Activated CD4-positive, alpha-beta T cell treated with anti-CD3 and anti-CD28 coated beads for 36 hours (primary cell): ENCODE data around the gene DNAL1. TPM values are rescaled to one million over a fixed set of nuclear protein-coding genes. Genes with fewer than 3 reads are reported as not detected.
"Not testable (repeated sequence)": the region's sequence is repeated elsewhere in the genome, so short reads cannot be mapped to it uniquely, and the experiment has no call there.

Source experiments
- ATAC-seq: fragments of 200-7000 bp; cut with Tn5 transposase; one replicate; pipeline ENCODE4 v1.10.0; 2021; ENCODE audit warnings: mild to moderate bottlenecking, moderate library complexity
- CTCF ChIA-PET: fragments of 350-600 bp; sonication (Branson Sonifier 250); formaldehyde crosslinking; loops from one replicate; lab custom pipeline; 2021; ENCODE audit warnings: antibody characterized with exemption; lab: Charles Lee
- POLR2A ChIA-PET: fragments of 350-600 bp; sonication (Branson Sonifier 250); formaldehyde crosslinking; loops from one replicate; lab custom pipeline; 2021; ENCODE audit warnings: antibody characterized with exemption, inconsistent platforms; lab: Charles Lee
- DNase-seq: peaks from one replicate; pipeline ENCODE4 v3.0.0-alpha.2; 2020
- H3K27ac Mint-ChIP-seq: one replicate; pipeline ENCODE4 v1.8.0; 2021; ENCODE audit warnings: mixed read lengths
- H3K27me3 Mint-ChIP-seq: one replicate; pipeline ENCODE4 v1.8.0; 2021; ENCODE audit warnings: mixed read lengths
- H3K36me3 Mint-ChIP-seq: one replicate; pipeline ENCODE4 v1.8.0; 2021; ENCODE audit warnings: low read depth, mixed read lengths
- H3K4me1 Mint-ChIP-seq: one replicate; pipeline ENCODE4 v1.8.0; 2021; ENCODE audit warnings: mixed read lengths
- H3K4me3 Mint-ChIP-seq: one replicate; pipeline ENCODE4 v1.8.0; 2021; ENCODE audit warnings: mild to moderate bottlenecking, moderate library complexity, mixed read lengths
- H3K9me3 Mint-ChIP-seq: one replicate; pipeline ENCODE4 v1.8.0; 2021; ENCODE audit warnings: low read depth, mixed read lengths
- intact Hi-C, 2 experiments: fragments of 100-400 bp; cut with DNase I in 1 of 2; cut with micrococcal nuclease in 1 of 2; formaldehyde crosslinking; loops; one replicate each; pipeline versions ENCODE4 v1.14.2 to v1.15.1; 2022 to 2024; cut with DNase I, micrococcal nuclease
- total RNA-seq, 2 experiments: library from RNA; stranded (reverse); gene quantifications; one replicate each; pipeline ENCODE4 v1.2.3, GENCODE V29; 2021

The DNAL1 gene
- total RNA-seq, 2 experiments from 2014 or later: 3.7 to 6.8 TPM

- Mint-ChIP-seq H3K4me3 (no peak overlapping the region), H3K4me1 (no peaks in the 10 kb centered on the region), H3K27me3 (no peaks in the 10 kb centered on the region), H3K9me3 (no peaks in the 10 kb centered on the region), H3K36me3 (no peaks in the 10 kb centered on the region), H3K27ac (no peak overlapping the region)
- ChIA-PET POLR2A (no interaction called here), CTCF (interaction anchor here (0.6 kb wide), 1 partner anchor 148 kb away, joined by 3 read pairs; no protein-coding TSS in a partner anchor)
- ATAC-seq (no peak), DNase-seq (no peak)
- intact Hi-C loops: no loop called here
These were observed 25.3 kb upstream of the DNAL1 start for GRCh38 chr14:73619524-73619923.

DNA sequence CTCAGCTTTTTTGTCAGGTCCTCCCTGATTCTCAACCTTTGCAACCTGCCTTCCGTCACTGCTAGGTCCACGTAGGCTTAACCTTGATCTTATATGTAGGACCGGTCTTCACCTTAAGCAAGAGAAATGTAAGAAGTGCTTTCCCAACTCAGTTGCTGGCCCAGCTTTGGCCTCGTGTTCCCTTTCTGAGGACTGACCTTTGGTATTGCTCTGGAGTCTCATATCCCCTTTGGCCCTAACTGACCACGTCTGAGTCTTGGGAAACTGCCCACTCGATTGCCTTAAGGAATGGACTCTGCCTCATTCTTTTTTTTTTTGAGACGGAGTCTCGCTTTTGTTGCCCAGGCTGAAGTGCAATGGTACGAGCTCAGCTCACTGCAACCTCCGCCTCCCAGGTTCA, 24.5 kb upstream of the DNAL1 start:
- no peaks in the 10 kb centered on the region for H3K27me3 Mint-ChIP-seq
- no peak for DNase-seq
- no peak overlapping the region for H3K4me3 Mint-ChIP-seq
- ATAC-seq: no peak
- intact Hi-C loops: no loop called here
- ChIA-PET CTCF (no interaction called here), POLR2A (interaction anchor here (0.5 kb wide), 1 partner anchor 473 kb away, joined by 3 read pairs; no protein-coding TSS in a partner anchor)
- H3K36me3 Mint-ChIP-seq: no peaks in the 10 kb centered on the region
- H3K27ac Mint-ChIP-seq: no peak overlapping the region
- H3K4me1 Mint-ChIP-seq: no peaks in the 10 kb centered on the region
- H3K9me3 Mint-ChIP-seq: no peaks in the 10 kb centered on the region

- DNase-seq (no peak), ATAC-seq (no peak)
- POLR2A ChIA-PET: no interaction called here
- no peaks in the 10 kb centered on the region for H3K27me3 Mint-ChIP-seq
- H3K4me1 Mint-ChIP-seq: peaks cover 5% of the 10 kb centered on the region
- H3K36me3 Mint-ChIP-seq: no peaks in the 10 kb centered on the region
- H3K9me3 Mint-ChIP-seq: no peaks in the 10 kb centered on the region
- H3K27ac Mint-ChIP-seq: no peak overlapping the region
- H3K4me3 Mint-ChIP-seq: no peak overlapping the region
- intact Hi-C loops: no loop called here
- CTCF ChIA-PET: no interaction called here
These were observed 21.2 kb upstream of the DNAL1 start for GRCh38 chr14:73623504-73624054.

- ChIA-PET CTCF (interaction anchor here (1.1 to 1.3 kb wide), 3 partner anchors 20 to 118 kb away, joined by 3 to 6 read pairs (median 4); no protein-coding TSS in a partner anchor), POLR2A (interaction anchor here (0.6 kb wide), 1 partner anchor 600 kb away, joined by 3 read pairs; no protein-coding TSS in a partner anchor)
- no peaks in the 10 kb centered on the region for H3K9me3 Mint-ChIP-seq
- intact Hi-C loops: no loop called here
- ATAC-seq: no peak
- H3K27ac Mint-ChIP-seq: no peak overlapping the region
- peaks cover 5% of the 10 kb centered on the region for H3K4me1 Mint-ChIP-seq
- H3K27me3 Mint-ChIP-seq: peaks cover 5% of the 10 kb centered on the region
- H3K4me3 Mint-ChIP-seq: no peak overlapping the region
- no peaks in the 10 kb centered on the region for H3K36me3 Mint-ChIP-seq
- DNase-seq: no peak
These were observed 19.1 kb upstream of the DNAL1 start for GRCh38 chr14:73625706-73626105.

DNA sequence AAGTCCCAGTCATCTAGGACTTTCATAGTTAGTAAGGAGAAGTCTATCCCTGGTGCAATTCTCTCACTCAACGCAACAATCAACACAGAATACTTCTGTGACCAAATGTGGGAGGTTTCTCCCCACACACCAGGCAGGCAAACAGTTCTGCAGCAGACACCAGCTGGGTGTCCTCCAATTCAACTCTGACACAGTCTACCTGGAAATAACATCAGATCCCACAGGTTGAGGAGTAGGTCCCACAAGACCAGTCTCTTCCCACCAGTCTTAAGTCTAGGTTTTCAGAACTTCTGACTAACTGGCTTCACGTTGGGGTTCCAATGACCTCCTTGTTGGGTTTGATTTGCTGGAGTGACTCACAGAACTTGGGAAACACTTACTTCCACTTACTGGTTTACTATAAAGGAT, 17.6 kb upstream of the DNAL1 start:
- DNase-seq (peak; percentile 38), ATAC-seq (peak; percentile 90)
- POLR2A ChIA-PET: interaction anchor here (0.6 kb wide), 2 partner anchors 10 to 37 kb away, joined by 3 to 4 read pairs; no protein-coding TSS in a partner anchor
- peaks cover 5% of the 10 kb centered on the region for H3K27me3 Mint-ChIP-seq
- peaks cover 5% of the 10 kb centered on the region for H3K4me1 Mint-ChIP-seq
- no peak overlapping the region for H3K4me3 Mint-ChIP-seq
- H3K36me3 Mint-ChIP-seq: no peaks in the 10 kb centered on the region
- no peaks in the 10 kb centered on the region for H3K9me3 Mint-ChIP-seq
- CTCF ChIA-PET: interaction anchor here (0.6 to 1.1 kb wide), 6 partner anchors 23 to 165 kb away, joined by 3 to 4 read pairs (median 3); no protein-coding TSS in a partner anchor
- no peak overlapping the region for H3K27ac Mint-ChIP-seq
- intact Hi-C loops: no loop called here

- DNase-seq (no peak), ATAC-seq (no peak)
- Mint-ChIP-seq H3K9me3 (no peaks in the 10 kb centered on the region), H3K4me3 (no peak overlapping the region), H3K27ac (no peak overlapping the region), H3K27me3 (peaks cover 11% of the 10 kb centered on the region), H3K36me3 (no peaks in the 10 kb centered on the region), H3K4me1 (peaks cover 10% of the 10 kb centered on the region)
- POLR2A ChIA-PET: no interaction called here
- CTCF ChIA-PET: interaction anchor here (0.9 to 1.1 kb wide), 2 partner anchors 119 to 120 kb away, joined by 3 to 5 read pairs; no protein-coding TSS in a partner anchor
- intact Hi-C loops: loop anchor here (5.0 to 10.0 kb wide), 4 partner anchors 63 to 458 kb away; partner anchors contain the start of gene ACOT2 (in 1 of the 2)
These were observed 14.6 kb upstream of the DNAL1 start for GRCh38 chr14:73630009-73630780.

- H3K4me3 Mint-ChIP-seq: peak overlapping the region; percentile 49
- ATAC-seq: peak; percentile 82
- H3K36me3 Mint-ChIP-seq: no peaks in the 10 kb centered on the region
- DNase-seq: peak; percentile 74
- POLR2A ChIA-PET: interaction anchor here (0.5 kb wide), 1 partner anchor 389 kb away, joined by 3 read pairs; no protein-coding TSS in a partner anchor
- H3K4me1 Mint-ChIP-seq: peaks cover 5% of the 10 kb centered on the region
- intact Hi-C loops: loop anchor here (1.0 to 10.0 kb wide), 7 partner anchors 41 to 461 kb away; partner anchors contain the start of gene ACOT2 (in 1 of the 2)
- no peaks in the 10 kb centered on the region for H3K9me3 Mint-ChIP-seq
- H3K27me3 Mint-ChIP-seq: peaks cover 12% of the 10 kb centered on the region
- CTCF ChIA-PET: interaction anchor here (0.6 to 3.7 kb wide), 20 partner anchors 11 to 339 kb away, joined by 3 to 40 read pairs (median 4); partner anchors contain the start of genes ACOT2, ACOT6 and RIOX1
- H3K27ac Mint-ChIP-seq: peak overlapping the region; percentile 37
These were observed 11.4 kb upstream of the DNAL1 start for GRCh38 chr14:73633116-73634010.

GRCh38 chr14:73634011-73634833, 10.6 kb upstream of the DNAL1 start:
- Mint-ChIP-seq H3K4me3 (peak overlapping the region; percentile 49), H3K27ac (no peak overlapping the region), H3K36me3 (no peaks in the 10 kb centered on the region), H3K27me3 (peaks cover 12% of the 10 kb centered on the region), H3K9me3 (no peaks in the 10 kb centered on the region), H3K4me1 (peaks cover 9% of the 10 kb centered on the region)
- ATAC-seq (peak; percentile 10), DNase-seq (peak; percentile 26)
- POLR2A ChIA-PET: interaction anchor here (0.5 kb wide), 2 partner anchors 388 to 1117 kb away, joined by 3 read pairs; no protein-coding TSS in a partner anchor
- intact Hi-C loops: loop anchor here (5.0 to 10.0 kb wide), 4 partner anchors 67 to 462 kb away; partner anchors contain the start of gene ACOT2 (in 1 of the 2)
- CTCF ChIA-PET: interaction anchor here (0.6 to 3.7 kb wide), 13 partner anchors 13 to 279 kb away, joined by 3 to 40 read pairs (median 7); partner anchors contain the start of genes ACOT2 and ACOT6

- H3K27me3 Mint-ChIP-seq, ATAC-seq, H3K36me3 Mint-ChIP-seq, H3K9me3 Mint-ChIP-seq, DNase-seq, POLR2A ChIA-PET, H3K27ac Mint-ChIP-seq, H3K4me3 Mint-ChIP-seq: not testable (repeated sequence)
- intact Hi-C loops: loop anchor here in 1 of 2 experiments (10.0 kb wide), 1 partner anchor 342 kb away; no protein-coding TSS in a partner anchor
- CTCF ChIA-PET: interaction anchor here (0.8 to 1.2 kb wide), 2 partner anchors 133 to 194 kb away, joined by 3 to 4 read pairs; no protein-coding TSS in a partner anchor
- H3K4me1 Mint-ChIP-seq: peaks cover 11% of the 10 kb centered on the region
These were observed 8.4 kb upstream of the DNAL1 start for GRCh38 chr14:73636355-73636754.

DNA sequence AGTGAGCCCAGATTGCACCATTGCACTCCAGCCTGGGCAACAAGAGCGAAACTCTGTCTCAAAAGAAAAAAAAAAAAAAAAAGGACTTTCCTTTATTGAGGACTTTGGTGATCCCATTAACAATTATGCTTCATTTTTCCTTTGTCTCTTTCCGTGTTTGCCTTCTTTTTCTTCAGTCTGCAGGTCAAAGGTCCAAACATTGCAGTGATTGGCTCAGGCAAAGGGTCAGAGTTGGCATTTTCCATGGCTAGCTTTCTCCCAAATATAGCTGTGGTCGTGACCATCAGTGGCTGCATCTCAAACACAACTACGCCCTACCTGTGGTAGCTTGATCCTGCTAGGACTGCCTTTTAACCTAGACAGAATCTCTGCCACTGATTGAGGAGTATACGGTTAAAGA, 7.0 kb upstream of the DNAL1 start:
- ChIA-PET POLR2A (no interaction called here), CTCF (interaction anchor here (0.7 to 1.6 kb wide), 3 partner anchors 42 to 147 kb away, joined by 3 to 6 read pairs (median 3); partner anchors contain the start of gene RIOX1)
- DNase-seq (no peak), ATAC-seq (no peak)
- Mint-ChIP-seq H3K27ac (no peak overlapping the region), H3K4me1 (peaks cover 11% of the 10 kb centered on the region), H3K36me3 (no peaks in the 10 kb centered on the region), H3K27me3 (peaks cover 7% of the 10 kb centered on the region), H3K4me3 (no peak overlapping the region), H3K9me3 (no peaks in the 10 kb centered on the region)
- intact Hi-C loops: loop anchor here in 1 of 2 experiments (10.0 kb wide), 1 partner anchor 343 kb away; no protein-coding TSS in a partner anchor
